GM12878 (cell line): ENCODE data around the gene WDR72. TPM values are rescaled to one million over a fixed set of nuclear protein-coding genes. Genes with fewer than 3 reads are reported as not detected.

Source experiments
- ATAC-seq: fragments of 200-7000 bp; cut with Tn5 transposase; 3 replicates; pipeline ENCODE4 v1.9.1; 2020; ENCODE audit warnings: mild to moderate bottlenecking, moderate library complexity
- BruUV-seq: library from RNA; stranded (reverse); fragments of 400-500 nt; replicated peaks from 2 replicates; lab custom pipeline; 2021; lab: Mats Ljungman, UMichigan
- CTCF ChIA-PET: fragments of 300-600 bp; sonication (Branson Sonifier 250); formaldehyde crosslinking; extraction: SDS; loops from one replicate; lab custom pipeline; 2021; ENCODE audit warnings: inconsistent platforms; lab: Yijun Ruan, JAX
- POLR2A ChIA-PET: fragments of 350-600 bp; formaldehyde crosslinking; extraction: SDS; loops from one replicate; lab custom pipeline; 2021; ENCODE audit warnings: inconsistent platforms; lab: Charles Lee
- RAD21 ChIA-PET: fragments of 300-600 bp; sonication (Branson Sonifier 250); formaldehyde crosslinking; loops from one replicate; lab custom pipeline; 2023; ENCODE audit warnings: antibody characterized with exemption; ENCODE audit not compliant: unreplicated experiment; lab: Charles Lee
- SMC1A ChIA-PET: fragments of 300-600 bp; sonication (Branson Sonifier 250); formaldehyde crosslinking; loops from one replicate; lab custom pipeline; 2023; ENCODE audit not compliant: unreplicated experiment, uncharacterized antibody; lab: Charles Lee
- DNase-seq: peaks from one replicate; pipeline ENCODE4 v3.0.0-alpha.2; 2011; ENCODE audit warnings: low read depth, low spot score
- FAIRE-seq: peaks from 3 replicates; lab custom pipeline; 2011; peaks lifted over from hg19 to GRCh38; lab: Jason Lieb, UNC
- H2AFZ ChIP-seq: 2 replicates; pipeline ENCODE4 v1.6.0; 2011; ENCODE audit warnings: low read depth, low read length, control low read depth; ENCODE audit not compliant: control insufficient read depth
- H3K27ac ChIP-seq: 2 replicates; pipeline ENCODE4 v1.5.1; 2011; ENCODE audit warnings: control low read depth; ENCODE audit not compliant: control insufficient read depth, insufficient read depth
- H3K27me3 ChIP-seq, 2 experiments: replicated peaks in 1 of 2; 2 replicates each; pipeline versions ENCODE4 v1.6.0 to v1.6.1; 2011; ENCODE audit warnings: low read length in 1 of 2; ENCODE audit not compliant: control insufficient read depth in 2 of 2, insufficient read depth in 2 of 2
- H3K36me3 ChIP-seq, 2 experiments: 2 replicates each; pipeline ENCODE4 v1.5.1; 2011; ENCODE audit warnings: low read length in 1 of 2; ENCODE audit not compliant: control insufficient read depth in 2 of 2, insufficient read depth in 2 of 2
- H3K4me1 ChIP-seq: 2 replicates; pipeline ENCODE4 v1.6.1; 2011; ENCODE audit warnings: mild to moderate bottlenecking, low read length, moderate library complexity, mixed read lengths; ENCODE audit not compliant: control insufficient read depth, insufficient read depth
- H3K4me2 ChIP-seq: 2 replicates; pipeline ENCODE4 v1.6.0; 2011; ENCODE audit warnings: control low read depth; ENCODE audit not compliant: control insufficient read depth, insufficient read depth
- H3K4me3 ChIP-seq: fragments of 200-600 bp; sonication (generic); 2 replicates; pipeline ENCODE4 v1.5.1; 2016
- H3K79me2 ChIP-seq: 2 replicates; pipeline ENCODE4 v1.6.0; 2011; ENCODE audit warnings: low read length; ENCODE audit not compliant: control insufficient read depth, insufficient read depth
- H3K9ac ChIP-seq: 2 replicates; pipeline ENCODE4 v1.8.0; 2011; ENCODE audit warnings: low read length, control low read depth, mixed read lengths; ENCODE audit not compliant: control insufficient read depth, insufficient read depth
- H3K9me3 ChIP-seq: replicated peaks from 3 replicates; pipeline ENCODE4 v1.5.1; 2011; ENCODE audit warnings: mild to moderate bottlenecking, low read length; ENCODE audit not compliant: control insufficient read depth, insufficient read depth
- H4K20me1 ChIP-seq: 2 replicates; pipeline ENCODE4 v1.6.0; 2011; ENCODE audit not compliant: control insufficient read depth, insufficient read depth
- BRCA1 ChIP-seq: IDR thresholded peaks from 2 replicates; pipeline ENCODE4 v1.6.1; 2011; ENCODE audit warnings: low read depth, low read length, improper control_type of control experiment
- FOXM1 ChIP-seq: IDR thresholded peaks from 2 replicates; pipeline ENCODE4 v1.6.1; 2012; ENCODE audit warnings: low read depth, mild to moderate bottlenecking, inconsistent platforms, low read length, moderate library complexity
- HDAC2 ChIP-seq: fragments of 200-600 bp; sonication (generic); IDR thresholded peaks from 2 replicates; pipeline ENCODE4 v1.6.1; 2017
- MTA2 ChIP-seq: fragments of 450-650 bp; IDR thresholded peaks from 2 replicates; pipeline ENCODE4 v1.6.1; 2016; ENCODE audit warnings: low read depth, mild to moderate bottlenecking, moderate library complexity
- MTA3 ChIP-seq: IDR thresholded peaks from 2 replicates; pipeline ENCODE4 v1.6.1; 2012; ENCODE audit warnings: low read length, inconsistent platforms, borderline replicate concordance
- MYC ChIP-seq: IDR thresholded peaks from 2 replicates; pipeline ENCODE4 v1.6.1; 2011; ENCODE audit warnings: mild to moderate bottlenecking, low read length, moderate library complexity, inconsistent platforms; ENCODE audit not compliant: insufficient read depth, insufficient replicate concordance, insufficient read length, severe bottlenecking
- NFYA ChIP-seq: IDR thresholded peaks from 2 replicates; pipeline ENCODE4 v1.6.1; 2011; ENCODE audit warnings: low read depth, mild to moderate bottlenecking, low read length, improper control_type of control experiment, borderline replicate concordance
- RELA ChIP-seq: fragments of 450-650 bp; IDR thresholded peaks from 2 replicates; pipeline ENCODE4 v1.8.0; 2014; ENCODE audit warnings: borderline replicate concordance; ENCODE audit not compliant: partially characterized antibody
- REST ChIP-seq: IDR thresholded peaks from 2 replicates; pipeline ENCODE4 v1.6.1; 2012; ENCODE audit warnings: mild to moderate bottlenecking, low read depth, low read length
- RFX5 ChIP-seq: IDR thresholded peaks from 2 replicates; pipeline ENCODE4 v1.6.1; 2011; ENCODE audit warnings: low read depth, low read length, improper control_type of control experiment
- TAF1 ChIP-seq: IDR thresholded peaks from 2 replicates; pipeline ENCODE4 v1.6.1; 2011; ENCODE audit warnings: mild to moderate bottlenecking, low read depth, low read length, borderline replicate concordance
- WGBS: methylation state at CpG from one replicate; pipeline ENCODE4 v1.1.6; 2016; ENCODE audit warnings: low lambda C conversion rate; ENCODE audit not compliant: insufficient replicate concordance, insufficient coverage; ENCODE audit errors: missing lambda C conversion rate; 5-methylcytosine and 5-hydroxymethylcytosine counted together
- in situ Hi-C: fragments of 300-500 bp; cut with MboI; formaldehyde crosslinking; loops from 9 replicates; pipeline ENCODE4 v1.14.3; 2018; ENCODE audit warnings: mixed read lengths
- intact Hi-C: fragments of 100-400 bp; cut with micrococcal nuclease; formaldehyde crosslinking; loops from one replicate; pipeline ENCODE4 v1.14.2; 2022; ENCODE audit not compliant: unreplicated experiment
- polyA plus RNA-seq, 11 experiments: library from polyadenylated mRNA; depleted of rRNA in 4 of 11; unstranded in 6 of 11; stranded (reverse) in 5 of 11; fragments of >200 nt; fragmentation: Nextera tagmentation in 4 of 11; fragmentation: Illumina TruSeq in 1 of 11; extraction: Ambion mirVana in 4 of 11; extraction: Trizol in 1 of 11; gene quantifications; 1 replicate in 1 of 11; 2 replicates in 10 of 11; pipeline versions ENCODE4 v1.2.1 to v1.2.3, GENCODE V29; 2011 to 2016; ENCODE audit warnings: inconsistent platforms in 2 of 11, missing spikeins in 2 of 11, low read depth in 1 of 11
- total RNA-seq, 4 experiments: library from RNA; depleted of rRNA in 3 of 4; stranded (reverse); fragments of >200 nt in 3 of 4; fragmentation: Illumina TruSeq in 1 of 4; extraction: Trizol in 1 of 4; gene quantifications; 2 replicates each; pipeline versions ENCODE4 v1.2.1 to v1.2.3, GENCODE V29; 2013 to 2021
- TF ChIP-seq, protein P1 (sequence below): fragments of 450-650 bp; IDR thresholded peaks from 2 replicates; pipeline ENCODE4 v1.6.1; 2017; ENCODE audit warnings: low read depth, mild to moderate bottlenecking, moderate library complexity
- TF ChIP-seq, protein P2 (sequence below): fragments of 450-650 bp; IDR thresholded peaks from 2 replicates; pipeline ENCODE4 v1.6.1; 2016; ENCODE audit warnings: mild to moderate bottlenecking, moderate library complexity, borderline replicate concordance

Gene WDR72
- total and polyA plus RNA-seq, 10 of the 15 experiments (the other 5 are each of a cell fraction or from before 2014, with no cell fraction given): 0.03 TPM; not detected in 9

GRCh38 chr15:53558384-53558783, 201.1 kb downstream of the WDR72 start:
- ChIA-PET POLR2A (interaction anchor here (0.8 kb wide), 1 partner anchor 9 kb away, joined by 4 read pairs; no protein-coding TSS in a partner anchor), RAD21 (interaction anchor here (1.5 kb wide), 1 partner anchor 38 kb away, joined by 3 read pairs; no protein-coding TSS in a partner anchor), SMC1A (interaction anchor here (1.8 kb wide), 1 partner anchor 20 kb away, joined by 5 read pairs; no protein-coding TSS in a partner anchor), CTCF (no interaction called here)
- no peak overlapping the region for H3K4me2 ChIP-seq
- ATAC-seq: no peak
- no peaks in the 10 kb centered on the region for H3K27me3 ChIP-seq
- no peak overlapping the region for H3K4me3 ChIP-seq
- no peaks in the 10 kb centered on the region for H3K4me1 ChIP-seq
- no peak overlapping the region for H3K9ac ChIP-seq
- no peaks in the 10 kb centered on the region for H3K9me3 ChIP-seq
- no peak overlapping the region for H3K27ac ChIP-seq
- intact Hi-C loops: no loop called here
- BruUV-seq: no TSS peak
- H3K36me3 ChIP-seq: no peaks in the 10 kb centered on the region
- no peak for FAIRE-seq
- 3% methylated on average over 1 of the region's 1 CpG for WGBS
- H4K20me1 ChIP-seq: no peaks in the 10 kb centered on the region
- no peak for DNase-seq
- H2AFZ ChIP-seq: no peak overlapping the region
- in situ Hi-C loops: no loop called here
- no peaks in the 10 kb centered on the region for H3K79me2 ChIP-seq
- TF ChIP-seq MYC: no peak
- TF ChIP-seq REST: no peak
- TF ChIP-seq NFYA: no peak
- TF ChIP-seq RELA: no peak
- no peak for TF ChIP-seq RFX5
- no peak for TF ChIP-seq BRCA1
- no peak for TF ChIP-seq TAF1
- TF ChIP-seq HDAC2: no peak
- TF ChIP-seq, protein P1, sequence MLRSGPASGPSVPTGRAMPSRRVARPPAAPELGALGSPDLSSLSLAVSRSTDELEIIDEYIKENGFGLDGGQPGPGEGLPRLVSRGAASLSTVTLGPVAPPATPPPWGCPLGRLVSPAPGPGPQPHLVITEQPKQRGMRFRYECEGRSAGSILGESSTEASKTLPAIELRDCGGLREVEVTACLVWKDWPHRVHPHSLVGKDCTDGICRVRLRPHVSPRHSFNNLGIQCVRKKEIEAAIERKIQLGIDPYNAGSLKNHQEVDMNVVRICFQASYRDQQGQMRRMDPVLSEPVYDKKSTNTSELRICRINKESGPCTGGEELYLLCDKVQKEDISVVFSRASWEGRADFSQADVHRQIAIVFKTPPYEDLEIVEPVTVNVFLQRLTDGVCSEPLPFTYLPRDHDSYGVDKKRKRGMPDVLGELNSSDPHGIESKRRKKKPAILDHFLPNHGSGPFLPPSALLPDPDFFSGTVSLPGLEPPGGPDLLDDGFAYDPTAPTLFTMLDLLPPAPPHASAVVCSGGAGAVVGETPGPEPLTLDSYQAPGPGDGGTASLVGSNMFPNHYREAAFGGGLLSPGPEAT: no peak
- TF ChIP-seq MTA2: no peak
- TF ChIP-seq, protein P2, sequence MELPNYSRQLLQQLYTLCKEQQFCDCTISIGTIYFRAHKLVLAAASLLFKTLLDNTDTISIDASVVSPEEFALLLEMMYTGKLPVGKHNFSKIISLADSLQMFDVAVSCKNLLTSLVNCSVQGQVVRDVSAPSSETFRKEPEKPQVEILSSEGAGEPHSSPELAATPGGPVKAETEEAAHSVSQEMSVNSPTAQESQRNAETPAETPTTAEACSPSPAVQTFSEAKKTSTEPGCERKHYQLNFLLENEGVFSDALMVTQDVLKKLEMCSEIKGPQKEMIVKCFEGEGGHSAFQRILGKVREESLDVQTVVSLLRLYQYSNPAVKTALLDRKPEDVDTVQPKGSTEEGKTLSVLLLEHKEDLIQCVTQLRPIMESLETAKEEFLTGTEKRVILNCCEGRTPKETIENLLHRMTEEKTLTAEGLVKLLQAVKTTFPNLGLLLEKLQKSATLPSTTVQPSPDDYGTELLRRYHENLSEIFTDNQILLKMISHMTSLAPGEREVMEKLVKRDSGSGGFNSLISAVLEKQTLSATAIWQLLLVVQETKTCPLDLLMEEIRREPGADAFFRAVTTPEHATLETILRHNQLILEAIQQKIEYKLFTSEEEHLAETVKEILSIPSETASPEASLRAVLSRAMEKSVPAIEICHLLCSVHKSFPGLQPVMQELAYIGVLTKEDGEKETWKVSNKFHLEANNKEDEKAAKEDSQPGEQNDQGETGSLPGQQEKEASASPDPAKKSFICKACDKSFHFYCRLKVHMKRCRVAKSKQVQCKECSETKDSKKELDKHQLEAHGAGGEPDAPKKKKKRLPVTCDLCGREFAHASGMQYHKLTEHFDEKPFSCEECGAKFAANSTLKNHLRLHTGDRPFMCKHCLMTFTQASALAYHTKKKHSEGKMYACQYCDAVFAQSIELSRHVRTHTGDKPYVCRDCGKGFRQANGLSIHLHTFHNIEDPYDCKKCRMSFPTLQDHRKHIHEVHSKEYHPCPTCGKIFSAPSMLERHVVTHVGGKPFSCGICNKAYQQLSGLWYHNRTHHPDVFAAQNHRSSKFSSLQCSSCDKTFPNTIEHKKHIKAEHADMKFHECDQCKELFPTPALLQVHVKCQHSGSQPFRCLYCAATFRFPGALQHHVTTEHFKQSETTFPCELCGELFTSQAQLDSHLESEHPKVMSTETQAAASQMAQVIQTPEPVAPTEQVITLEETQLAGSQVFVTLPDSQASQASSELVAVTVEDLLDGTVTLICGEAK: no peak
- TF ChIP-seq MTA3: no peak
- no peak for TF ChIP-seq FOXM1
